Heart left ventricle (tissue), 16 donors: Measurements from ENCODE around the gene CFAP77. TPM values are rescaled to one million over a fixed set of nuclear protein-coding genes. Genes with fewer than 3 reads are reported as not detected.

Source experiments
- ATAC-seq, 4 donors: fragments of 200-7000 bp; cut with Tn5 transposase; one replicate each; pipeline ENCODE4 v1.9.1; 2020 to 2022; ENCODE audit warnings: moderate library complexity in 4 of 4, mild to moderate bottlenecking in 3 of 4, moderate number of reproducible peaks in 1 of 4
- DNase-seq, 5 donors: peaks; one replicate each; pipeline ENCODE4 v3.0.0-alpha.2; 2020
- H3K27ac ChIP-seq, 12 donors: fragments of 200-600 bp; sonication (generic) in 4 of 12; one replicate each; pipeline versions ENCODE4 v1.5.0 to v1.8.0; 2016 to 2022; ENCODE audit warnings: mild to moderate bottlenecking in 2 of 12
- H3K27me3 ChIP-seq, 9 donors: fragments of 200-600 bp; sonication (generic) in 2 of 9; one replicate each; pipeline versions ENCODE4 v1.5.1 to v1.8.0; 2016 to 2022; ENCODE audit warnings: mild to moderate bottlenecking in 3 of 9
- H3K36me3 ChIP-seq, 9 donors: fragments of 200-600 bp; sonication (generic) in 2 of 9; one replicate each; pipeline versions ENCODE4 v1.5.0 to v1.8.0; 2018 to 2022; ENCODE audit warnings: mild to moderate bottlenecking in 2 of 9
- H3K4me1 ChIP-seq, 12 donors: fragments of 200-600 bp; sonication (generic) in 4 of 12; one replicate each; pipeline versions ENCODE4 v1.5.0 to v1.8.0; 2016 to 2022; ENCODE audit warnings: mild to moderate bottlenecking in 3 of 12
- H3K4me3 ChIP-seq, 12 donors: fragments of 200-600 bp; sonication (generic) in 4 of 12; one replicate each; pipeline versions ENCODE4 v1.5.0 to v1.8.0; 2017 to 2022; ENCODE audit warnings: mild to moderate bottlenecking in 9 of 12, moderate library complexity in 4 of 12
- H3K9me3 ChIP-seq, 12 donors: fragments of 200-600 bp; sonication (generic) in 4 of 12; one replicate each; pipeline versions ENCODE4 v1.5.0 to v1.8.0; 2016 to 2022; ENCODE audit warnings: mild to moderate bottlenecking in 1 of 12
- POLR2A ChIP-seq, 2 donors: fragments of 450-650 bp; IDR thresholded peaks; one replicate each; pipeline ENCODE4 v1.6.1; 2017; ENCODE audit warnings: antibody characterized with exemption in 2 of 2, mild to moderate bottlenecking in 2 of 2, moderate library complexity in 2 of 2
- WGBS, 4 donors: extraction: QIAGEN DNeasy Blood & Tissue Kit in 2 of 4; methylation state at CpG; one replicate each; pipeline versions ENCODE4 v1.1.5 to v1.1.7; 2013 to 2018; 5-methylcytosine and 5-hydroxymethylcytosine counted together
- intact Hi-C, 10 donors: fragments of 100-400 bp; cut with DNase I; formaldehyde crosslinking; loops; one replicate each; pipeline versions ENCODE4 v1.11.1 to v1.14.2; 2022
- polyA plus RNA-seq, 2 donors: library from polyadenylated mRNA; stranded (reverse); fragments of 200-250 nt; gene quantifications; one replicate each; pipeline ENCODE4 v1.2.3, GENCODE V29; 2013
- total RNA-seq, 9 donors: library from RNA; depleted of rRNA in 2 of 9; stranded (reverse); fragments of >200 nt in 2 of 9; fragmentation: NEBNext Ultra II Directional in 3 of 9; extraction: Animal tissue kit (Norgen Biotek cat#: 25700) in 3 of 9; gene quantifications; one replicate each; pipeline versions ENCODE4 v1.1.0 to v1.2.4, GENCODE V29; 2016 to 2023
- TF ChIP-seq, protein P1 (sequence below), 12 donors: fragments of 200-600 bp; sonication (generic) in 4 of 12; IDR thresholded peaks; one replicate each; pipeline versions ENCODE4 v1.5.0 to v1.8.0; 2018 to 2022; ENCODE audit warnings: antibody characterized with exemption in 12 of 12, mild to moderate bottlenecking in 5 of 12
- donor health status: ischemic (EF 13 %, LVEDD 7.1; RV severe dilation, severe dysfunction).
- donor health status: healthy with polysubstance abuse.
- donor health status: DM: no; HTN: yes; CAD: no.
- donor health status: DM: no; HTN: no; CAD: no.
- donor health status: ischemic (EF 25% LVEDD 6.9; RV normal size, moderate dysfunction).
- donor health status: ischemic (EF 25% LVEDD 5.7; RV mildly dilated, moderate dysfunction).
- donor health status: healthy.
- donor health status: DM: yes; HTN: yes; CAD: no.
- donor health status: ischemic (EF 35%, LVEDD 5.7; RV mildly dilated, moderate dysfunction).
- donor health status: nonischemic (EF 11% LVEDD 7.7; RV severe dilation, severe dysfunction).
- donor health status: DM: yes; HTN: yes; CAD: no.
- donor health status: PGD.
- donor health status: ischemic (EF 29% LVEDD 5.4; RV normal size, mild dysfunction).
- donor health status: nonischemic (EF 23%, LVEDD 6.1; RV moderate dilation, normal function).

Gene CFAP77
- total and polyA plus RNA-seq, 11 donors, result 1.3 to 6.8 (median 2.2) TPM

GRCh38 chr9:132534832-132535231 lies 124.8 kb downstream of the CFAP77 start:
- 91 to 94% (median 92%) methylated on average over 2 of the region's 2 CpGs for WGBS, 4 donors
- no peak for TF ChIP-seq POLR2A (IDR thresholded peaks at IDR 0.05)
- TF ChIP-seq, protein P1, sequence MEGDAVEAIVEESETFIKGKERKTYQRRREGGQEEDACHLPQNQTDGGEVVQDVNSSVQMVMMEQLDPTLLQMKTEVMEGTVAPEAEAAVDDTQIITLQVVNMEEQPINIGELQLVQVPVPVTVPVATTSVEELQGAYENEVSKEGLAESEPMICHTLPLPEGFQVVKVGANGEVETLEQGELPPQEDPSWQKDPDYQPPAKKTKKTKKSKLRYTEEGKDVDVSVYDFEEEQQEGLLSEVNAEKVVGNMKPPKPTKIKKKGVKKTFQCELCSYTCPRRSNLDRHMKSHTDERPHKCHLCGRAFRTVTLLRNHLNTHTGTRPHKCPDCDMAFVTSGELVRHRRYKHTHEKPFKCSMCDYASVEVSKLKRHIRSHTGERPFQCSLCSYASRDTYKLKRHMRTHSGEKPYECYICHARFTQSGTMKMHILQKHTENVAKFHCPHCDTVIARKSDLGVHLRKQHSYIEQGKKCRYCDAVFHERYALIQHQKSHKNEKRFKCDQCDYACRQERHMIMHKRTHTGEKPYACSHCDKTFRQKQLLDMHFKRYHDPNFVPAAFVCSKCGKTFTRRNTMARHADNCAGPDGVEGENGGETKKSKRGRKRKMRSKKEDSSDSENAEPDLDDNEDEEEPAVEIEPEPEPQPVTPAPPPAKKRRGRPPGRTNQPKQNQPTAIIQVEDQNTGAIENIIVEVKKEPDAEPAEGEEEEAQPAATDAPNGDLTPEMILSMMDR (IDR thresholded peaks at IDR 0.05), result no peak
- Histone ChIP-seq H3K27ac (no peak overlapping the region), H3K4me1 (no peaks in the 10 kb centered on the region), H3K4me3 (no peak overlapping the region), H3K36me3 (no peaks in the 10 kb centered on the region), H3K27me3 (no peaks in the 10 kb centered on the region), H3K9me3 (peaks cover 0 to 15% (median 0%) of the 10 kb centered on the region in 12 donors)
- no peak for DNase-seq
- no peak for ATAC-seq
- intact Hi-C loops, result no loop called here

- TF ChIP-seq, protein P1 (IDR thresholded peaks at IDR 0.05), result no peak
- no peak for TF ChIP-seq POLR2A (IDR thresholded peaks at IDR 0.05)
- Histone ChIP-seq H3K4me1 (no peaks in the 10 kb centered on the region), H3K27ac (no peak overlapping the region), H3K36me3 (no peaks in the 10 kb centered on the region), H3K27me3 (no peaks in the 10 kb centered on the region), H3K4me3 (no peak overlapping the region), H3K9me3 (peaks cover 0 to 15% (median 0%) of the 10 kb centered on the region in 12 donors)
- intact Hi-C loops, result no loop called here
- 75 to 92% (median 88%) methylated on average over 1 of the region's 1 CpG for WGBS, 4 donors
- ATAC-seq (no peak), DNase-seq (no peak)
Observed at GRCh38 chr9:132536124-132536523, 126.1 kb downstream of the CFAP77 start.

DNA sequence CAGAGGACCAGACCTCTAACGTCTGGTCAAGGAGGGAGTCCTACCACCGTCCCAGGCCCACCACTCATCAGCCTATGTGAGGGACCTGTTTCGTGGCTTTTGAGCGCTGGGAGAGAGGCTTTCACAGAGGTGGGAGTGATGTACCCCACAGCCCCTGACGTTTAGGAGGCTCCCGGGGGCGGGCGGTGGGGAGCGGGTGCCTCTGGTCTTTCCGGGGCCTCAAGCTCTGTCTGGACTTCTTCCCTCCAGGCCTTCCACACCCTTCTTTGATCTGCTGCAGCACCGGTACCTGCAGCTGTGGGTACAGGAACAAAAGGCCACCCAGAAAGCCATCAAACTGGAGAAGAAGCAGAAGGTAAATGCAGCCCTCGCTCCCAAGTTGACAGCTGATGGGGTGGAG lies 127.3 kb downstream of the CFAP77 start:
- no peak overlapping the region for H3K4me3 ChIP-seq
- H3K27me3 ChIP-seq, result no peaks in the 10 kb centered on the region
- ATAC-seq (no peak), DNase-seq (no peak)
- H3K4me1 ChIP-seq, result no peaks in the 10 kb centered on the region
- intact Hi-C loops, result no loop called here
- no peaks in the 10 kb centered on the region for H3K36me3 ChIP-seq
- no peak overlapping the region for H3K27ac ChIP-seq
- TF ChIP-seq, protein P1 (IDR thresholded peaks at IDR 0.05), result no peak
- TF ChIP-seq POLR2A (IDR thresholded peaks at IDR 0.05), result no peak
- H3K9me3 ChIP-seq, result peaks cover 0 to 15% (median 0%) of the 10 kb centered on the region in 12 donors
- WGBS, 4 donors, result 85 to 93% (median 89%) methylated on average over 12 of the region's 12 CpGs

DNA sequence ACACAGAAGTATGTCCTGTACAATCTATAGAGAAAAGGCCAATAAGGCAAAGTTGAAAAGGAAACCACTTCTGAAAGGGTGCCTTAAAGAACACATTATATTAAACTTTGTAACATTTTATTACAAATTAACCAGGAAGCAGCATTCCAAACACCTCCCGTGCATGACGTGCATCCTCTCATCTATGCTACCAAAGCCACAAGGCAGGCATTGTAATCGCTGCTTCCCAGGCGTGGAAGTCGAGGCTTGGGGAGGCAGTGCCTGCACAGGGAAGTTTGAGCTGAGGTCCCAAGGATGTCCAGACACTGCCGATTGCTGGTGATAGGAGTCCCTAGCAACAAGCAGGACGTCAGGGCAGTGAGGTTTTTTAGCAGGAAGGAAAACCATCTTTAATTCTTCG lies 128.1 kb downstream of the CFAP77 start:
- H3K9me3 ChIP-seq, result peaks cover 0 to 15% (median 0%) of the 10 kb centered on the region in 12 donors
- 66 to 77% (median 70%) methylated on average over 7 to 8 of the region's 8 CpGs for WGBS, 4 donors
- H3K27ac ChIP-seq, result no peak overlapping the region
- ATAC-seq (no peak), DNase-seq (no peak)
- intact Hi-C loops, result no loop called here
- H3K36me3 ChIP-seq, result no peaks in the 10 kb centered on the region
- H3K4me1 ChIP-seq, result no peaks in the 10 kb centered on the region
- no peak overlapping the region for H3K4me3 ChIP-seq
- H3K27me3 ChIP-seq, result no peaks in the 10 kb centered on the region
- no peak for TF ChIP-seq POLR2A (IDR thresholded peaks at IDR 0.05)
- TF ChIP-seq, protein P1 (IDR thresholded peaks at IDR 0.05), result no peak
